HG03442 (cell line): Measurements from ENCODE around the gene CEP85.

Source experiments
- ATAC-seq: cut with Tn5 transposase; IDR thresholded peaks from one replicate; pipeline ENCODE4 v1.9.1; 2021; ENCODE audit warnings: mild to moderate bottlenecking, moderate library complexity; ENCODE audit not compliant: unreplicated experiment

Gene CEP85

DNA sequence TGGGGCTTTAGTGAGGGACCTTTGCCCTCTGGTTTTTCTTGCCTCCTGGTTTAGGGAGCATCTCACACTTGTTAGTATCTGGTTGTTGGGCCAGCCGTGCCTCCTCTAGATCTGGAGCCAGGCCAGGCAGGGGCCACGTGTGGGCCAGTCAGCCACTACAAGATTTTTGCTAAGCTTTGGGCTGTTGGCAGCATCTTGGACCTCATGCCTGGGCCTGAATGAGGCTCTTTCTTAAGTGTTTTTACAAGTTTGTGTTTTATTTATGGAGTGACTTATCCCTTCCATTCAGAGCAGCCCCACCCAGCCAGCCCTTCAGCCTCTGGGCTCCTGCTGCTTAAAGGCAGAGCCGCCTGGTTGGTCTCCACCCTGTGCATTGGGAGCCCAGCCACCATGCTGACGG is 44.3 kb downstream of the CEP85 start:
- ATAC-seq = no peak

DNA sequence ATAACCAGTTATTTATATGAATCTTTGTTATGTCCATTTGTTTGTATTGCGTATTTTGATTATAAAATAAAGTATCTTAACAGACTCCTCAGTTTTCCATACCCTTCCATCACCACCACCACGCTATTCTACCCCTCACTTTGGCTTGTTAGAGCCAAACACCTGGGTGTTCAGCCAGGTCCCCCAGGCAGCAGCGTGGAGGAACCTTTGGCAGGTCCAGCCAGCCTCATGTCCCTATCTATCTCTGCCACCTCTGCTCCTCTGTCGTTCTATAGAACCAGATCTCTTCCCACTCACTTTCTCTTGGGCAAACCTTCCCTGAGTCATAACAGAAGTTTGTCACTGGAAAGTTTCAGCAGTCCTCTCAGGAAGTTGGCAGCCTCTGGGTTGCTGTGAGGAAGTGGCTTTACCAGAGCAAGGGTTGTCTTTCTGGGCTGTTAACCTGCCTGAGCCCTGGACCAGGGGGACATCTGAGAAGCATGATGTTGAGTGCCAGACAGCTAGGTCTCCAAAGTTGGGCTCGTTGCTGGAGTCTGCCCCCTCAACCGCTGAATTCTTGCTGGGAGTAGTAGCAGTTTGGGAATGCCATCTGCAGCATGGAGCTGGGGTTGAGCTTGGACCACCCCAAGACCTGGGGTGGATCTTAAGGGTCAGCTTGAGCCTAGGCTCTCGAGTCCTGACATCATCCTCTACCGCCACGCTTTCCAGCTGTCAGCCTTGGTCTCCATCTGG is 44.9 kb downstream of the CEP85 start:
- ATAC-seq = no peak

DNA sequence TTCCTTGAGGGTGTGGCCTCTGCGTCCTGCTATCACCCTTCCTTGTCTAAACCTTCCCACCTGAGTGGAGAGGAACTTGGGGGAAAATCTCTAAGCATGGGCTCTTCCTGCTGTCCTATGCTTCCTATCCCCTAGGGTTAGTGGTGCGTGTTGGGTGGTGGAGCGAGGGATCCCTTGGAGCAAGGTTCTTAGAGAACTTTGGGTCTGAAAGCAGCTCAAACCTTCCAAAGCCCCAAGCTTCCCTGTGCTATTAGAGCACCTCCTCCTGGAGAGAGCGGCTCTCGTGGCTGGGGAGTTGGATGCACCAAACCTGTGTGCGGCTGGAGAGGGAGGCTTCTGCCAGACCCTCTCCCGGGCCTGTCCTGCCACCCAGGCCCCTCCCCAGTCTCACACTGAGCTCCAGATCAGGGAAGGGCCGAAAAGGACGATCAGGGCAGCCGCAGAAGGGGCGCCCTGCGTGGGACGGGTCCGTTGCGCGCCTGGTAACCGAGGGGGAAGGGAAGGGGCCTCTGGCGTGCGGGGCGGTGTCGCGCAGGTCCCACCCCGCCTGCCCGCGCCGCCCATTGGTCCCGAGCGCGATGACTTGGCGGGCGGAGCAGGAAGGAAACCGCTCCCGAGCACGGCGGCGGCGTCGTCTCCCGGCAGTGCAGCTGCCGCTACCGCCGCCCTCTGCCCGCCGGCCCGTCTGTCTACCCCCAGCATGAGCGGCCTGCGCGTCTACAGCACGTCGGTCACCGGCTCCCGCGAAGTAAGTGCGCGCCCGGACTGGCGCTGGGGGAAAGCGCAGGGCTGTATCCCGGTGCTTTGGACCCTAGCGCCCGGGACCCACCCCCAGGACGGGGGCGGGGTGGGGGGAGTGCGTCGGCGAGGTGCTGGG is 45.7 kb downstream of the CEP85 start, which contains the start of gene SH3BGRL3:
TSS of gene SH3BGRL3 (plus strand) at position 631 of the 877 bp plus-strand sequence. CDS start at position 701, 70 bp downstream.
- ATAC-seq = peak; percentile 49

DNA sequence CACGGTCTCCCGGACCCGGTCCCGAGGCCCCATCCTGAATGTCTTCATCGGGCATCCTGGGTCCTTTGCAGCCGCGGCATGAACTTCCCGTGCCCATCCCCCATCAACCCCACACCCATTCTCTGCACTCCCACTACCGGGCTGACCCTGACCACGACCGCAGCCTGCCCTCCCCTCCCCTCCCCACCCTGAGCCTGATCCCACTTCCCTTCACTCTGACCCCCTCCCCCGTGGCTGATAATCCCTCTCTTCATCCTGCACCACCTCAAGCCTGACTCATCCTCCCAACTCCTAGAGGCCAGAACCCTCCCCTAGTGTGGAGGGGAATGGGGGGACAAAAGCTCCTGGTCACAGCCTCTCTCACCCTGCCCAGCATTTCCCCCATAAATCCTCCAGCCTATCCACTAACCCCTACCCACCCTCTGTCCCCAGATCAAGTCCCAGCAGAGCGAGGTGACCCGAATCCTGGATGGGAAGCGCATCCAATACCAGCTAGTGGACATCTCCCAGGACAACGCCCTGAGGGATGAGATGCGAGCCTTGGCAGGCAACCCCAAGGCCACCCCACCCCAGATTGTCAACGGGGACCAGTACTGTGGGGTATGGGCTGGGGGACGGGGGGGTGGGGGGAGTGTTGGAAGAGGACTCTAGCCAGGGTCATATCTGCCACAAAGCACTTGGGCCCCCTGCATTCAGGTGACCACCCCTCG is 46.5 kb downstream of the CEP85 start:
- no peak for ATAC-seq

DNA sequence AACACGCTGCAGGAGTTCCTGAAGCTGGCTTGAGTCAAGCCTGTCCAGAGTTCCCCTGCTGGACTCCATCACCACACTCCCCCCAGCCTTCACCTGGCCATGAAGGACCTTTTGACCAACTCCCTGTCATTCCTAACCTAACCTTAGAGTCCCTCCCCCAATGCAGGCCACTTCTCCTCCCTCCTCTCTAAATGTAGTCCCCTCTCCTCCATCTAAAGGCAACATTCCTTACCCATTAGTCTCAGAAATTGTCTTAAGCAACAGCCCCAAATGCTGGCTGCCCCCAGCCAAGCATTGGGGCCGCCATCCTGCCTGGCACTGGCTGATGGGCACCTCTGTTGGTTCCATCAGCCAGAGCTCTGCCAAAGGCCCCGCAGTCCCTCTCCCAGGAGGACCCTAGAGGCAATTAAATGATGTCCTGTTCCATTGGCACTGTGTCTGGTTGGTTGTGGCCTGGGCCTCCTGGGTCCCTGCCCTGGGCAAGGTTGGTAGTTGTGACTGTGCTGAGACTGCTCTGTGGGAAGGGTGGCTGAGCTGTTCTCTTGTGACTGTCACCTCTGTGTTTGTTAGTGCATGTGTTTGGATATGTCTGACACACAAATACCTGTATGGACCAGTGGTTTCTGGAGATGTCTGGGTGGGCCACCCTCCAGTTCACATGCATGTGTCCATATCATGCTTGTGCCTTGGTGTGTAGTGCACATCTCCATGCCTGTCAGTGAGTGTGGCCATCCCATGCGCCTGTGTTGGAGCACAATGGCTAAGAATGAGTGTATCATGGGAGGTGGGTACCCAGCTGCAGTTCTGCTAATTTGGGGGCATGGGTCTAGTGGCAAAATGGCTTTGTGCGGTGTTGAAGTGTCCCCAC is 47.3 kb downstream of the CEP85 start:
- no peak for ATAC-seq

DNA sequence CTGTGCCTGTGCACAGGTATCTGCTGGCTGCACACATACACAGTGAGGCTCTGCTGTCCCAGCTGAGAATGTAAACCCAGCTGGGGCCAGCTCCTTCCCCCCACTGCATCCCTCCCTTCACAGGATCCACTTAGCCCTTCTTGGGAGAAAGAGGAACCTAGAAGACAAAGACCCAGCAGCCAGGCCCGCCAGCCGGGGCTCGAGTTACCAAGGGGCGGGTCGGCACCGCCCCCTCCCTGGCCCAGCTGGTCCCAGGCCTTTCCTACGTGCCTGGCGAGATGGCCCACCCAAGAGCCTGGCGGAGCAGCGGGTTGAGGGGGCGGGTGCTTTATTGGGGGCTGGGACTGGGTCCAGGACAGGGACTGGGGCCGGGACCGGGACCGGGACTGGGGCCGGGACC is 48.0 kb downstream of the CEP85 start:
- no peak for ATAC-seq

DNA sequence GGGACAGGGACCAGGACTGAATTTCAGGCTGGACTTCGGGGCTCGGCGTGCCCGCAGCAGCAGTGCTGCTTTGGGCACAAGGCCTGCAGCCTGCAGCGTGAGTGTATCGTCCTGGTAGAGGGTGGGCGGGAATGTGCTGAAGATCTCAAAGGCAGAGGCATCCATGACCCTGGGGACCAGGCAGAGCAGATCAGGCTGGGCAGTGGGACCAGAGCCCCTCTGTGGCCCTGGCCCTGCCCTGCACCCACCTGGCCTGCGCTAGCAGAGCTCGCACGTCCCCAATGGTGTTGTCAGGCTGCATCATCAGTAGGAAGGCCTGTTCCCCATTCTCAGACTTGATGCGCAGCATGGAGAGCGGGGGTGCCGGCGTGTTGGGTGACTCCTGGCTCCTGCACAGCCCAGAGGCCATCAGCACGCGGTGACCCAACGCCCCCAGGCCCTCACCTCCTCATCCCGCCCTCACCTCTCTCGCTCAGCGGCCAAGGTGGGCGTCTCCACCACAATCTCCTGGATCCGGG is 48.5 kb downstream of the CEP85 start:
- ATAC-seq = no peak

DNA sequence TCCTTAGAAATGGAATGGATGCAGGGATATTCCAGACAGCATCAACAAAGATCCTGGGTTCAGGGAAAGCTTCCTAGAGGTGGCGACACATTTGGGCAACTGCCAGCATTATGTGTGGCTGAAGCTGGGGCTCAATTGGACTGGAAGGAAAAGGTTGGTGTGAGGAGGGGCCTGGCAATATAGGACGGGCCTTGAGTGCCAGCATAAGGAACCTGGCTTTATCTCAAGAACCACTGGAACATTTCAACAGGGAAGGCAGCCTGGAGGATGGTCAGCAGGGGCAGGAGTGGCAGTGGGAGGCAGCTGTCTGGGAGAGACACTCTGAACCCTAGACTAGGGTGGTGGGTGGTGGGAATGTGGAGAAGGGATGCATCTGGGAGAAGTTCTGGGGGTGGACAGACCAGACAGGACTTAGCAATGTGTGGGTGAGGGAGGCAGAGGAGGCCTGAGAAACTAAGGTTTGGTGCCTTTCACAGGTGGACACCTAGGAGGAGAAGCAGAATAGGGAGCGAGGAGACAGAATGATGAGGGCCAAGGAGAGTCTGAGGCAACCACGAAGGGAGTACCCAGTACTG is 49.4 kb downstream of the CEP85 start:
- no peak for ATAC-seq

DNA sequence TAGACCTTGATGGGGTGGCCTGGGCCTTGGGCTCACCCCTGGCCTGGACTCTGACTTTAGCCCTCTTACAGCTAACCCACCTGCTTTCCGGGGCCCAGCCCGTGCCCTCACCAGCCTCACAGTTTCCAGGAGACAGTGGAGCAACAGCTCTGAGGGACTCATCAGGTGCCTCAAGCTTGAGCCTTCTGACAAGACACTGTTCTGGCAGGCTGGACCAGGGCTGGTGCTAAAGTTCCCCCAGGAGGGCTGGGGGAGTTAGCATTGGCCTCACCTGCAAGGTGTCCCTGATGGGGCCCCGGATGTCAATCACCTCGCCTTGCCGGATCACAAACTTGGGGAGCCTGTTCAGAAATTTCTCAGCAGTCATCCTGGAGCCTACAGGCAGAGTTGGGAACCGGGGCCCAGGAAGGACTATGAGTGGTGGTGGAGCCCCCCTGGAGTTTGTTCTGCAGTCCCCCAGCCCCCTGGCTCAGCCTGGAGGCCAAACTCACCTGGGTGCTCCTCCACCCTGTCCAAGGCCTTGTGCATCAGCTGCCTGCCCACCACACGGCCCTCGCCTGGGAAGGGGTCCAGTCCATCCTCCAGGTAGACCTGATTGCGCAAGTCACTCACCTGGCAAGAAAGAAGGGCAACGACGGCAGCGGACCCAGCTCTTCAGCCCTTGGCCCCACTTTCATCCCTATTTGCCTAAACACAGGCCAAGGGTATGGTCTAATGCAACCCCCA is 50.0 kb downstream of the CEP85 start:
- no peak for ATAC-seq

DNA sequence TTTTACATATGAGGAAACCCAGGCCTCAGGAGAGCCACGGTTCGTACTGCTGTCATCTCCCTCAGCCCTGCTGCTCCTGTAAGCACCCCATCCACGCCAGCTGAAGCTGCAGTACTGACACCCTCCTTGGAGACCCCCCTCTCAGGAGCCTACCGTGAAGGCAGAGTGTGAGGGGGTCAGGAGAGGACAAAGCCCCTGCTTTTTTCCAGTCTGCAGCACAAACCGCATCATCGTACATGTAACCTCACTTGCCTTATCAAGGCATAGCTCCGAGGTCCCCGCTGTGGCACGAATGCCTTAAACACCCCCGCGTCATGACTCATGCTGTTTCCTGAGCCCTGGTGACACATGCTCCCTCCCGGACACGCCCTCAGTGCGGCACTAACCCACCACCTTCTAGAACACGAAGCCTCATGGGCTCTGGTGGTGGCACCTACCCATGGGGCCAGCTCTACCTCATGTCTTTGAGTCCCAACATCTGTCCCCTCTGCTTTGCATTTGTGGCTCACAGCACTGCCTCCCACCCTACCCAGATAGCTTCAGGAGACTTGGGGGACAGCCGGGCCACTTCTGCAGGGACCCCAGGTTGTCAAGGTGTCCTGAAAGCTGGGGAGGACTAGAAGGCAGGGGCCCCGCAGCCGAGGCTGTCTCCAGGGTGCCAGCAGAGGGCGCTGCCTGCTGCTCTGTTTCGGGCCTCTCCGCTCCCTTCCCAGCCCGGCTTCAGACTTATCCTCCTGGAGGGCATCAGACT is 50.8 kb downstream of the CEP85 start:
- ATAC-seq = peak; percentile 35

DNA sequence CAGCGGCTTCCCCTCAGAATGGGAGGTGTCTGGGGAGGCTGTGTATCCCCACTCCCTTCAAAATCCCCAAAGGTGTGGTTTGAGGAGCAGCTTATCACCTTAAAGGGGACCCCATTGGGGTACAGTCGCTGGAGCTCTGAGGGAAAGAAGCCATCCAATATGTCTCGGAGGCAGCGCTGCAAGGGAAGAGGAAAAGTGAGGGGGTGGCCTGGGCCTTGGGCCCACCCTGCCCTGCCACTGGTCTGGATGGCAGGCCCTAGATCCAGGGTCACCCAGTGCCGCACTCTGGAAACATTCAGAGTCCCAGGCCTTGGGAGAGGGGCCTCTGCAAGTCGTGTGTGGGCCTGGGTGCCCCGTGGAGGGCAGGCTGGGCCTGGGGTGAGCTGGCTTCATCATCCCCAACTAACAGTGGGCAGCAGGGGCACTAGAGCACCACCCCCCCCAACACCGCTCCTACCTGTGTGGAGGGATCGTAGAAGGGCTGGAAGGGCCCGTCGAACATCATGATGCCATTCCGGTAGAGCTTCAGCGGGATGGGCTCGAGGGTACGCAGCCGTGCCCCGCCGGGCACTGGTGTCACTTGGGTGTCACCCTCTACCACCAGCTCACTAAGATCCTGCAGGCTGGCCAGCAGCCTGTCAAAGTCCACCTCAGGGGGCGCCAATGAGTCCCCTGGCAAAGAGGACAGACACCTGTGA is 51.5 kb downstream of the CEP85 start:
- ATAC-seq = no peak

DNA sequence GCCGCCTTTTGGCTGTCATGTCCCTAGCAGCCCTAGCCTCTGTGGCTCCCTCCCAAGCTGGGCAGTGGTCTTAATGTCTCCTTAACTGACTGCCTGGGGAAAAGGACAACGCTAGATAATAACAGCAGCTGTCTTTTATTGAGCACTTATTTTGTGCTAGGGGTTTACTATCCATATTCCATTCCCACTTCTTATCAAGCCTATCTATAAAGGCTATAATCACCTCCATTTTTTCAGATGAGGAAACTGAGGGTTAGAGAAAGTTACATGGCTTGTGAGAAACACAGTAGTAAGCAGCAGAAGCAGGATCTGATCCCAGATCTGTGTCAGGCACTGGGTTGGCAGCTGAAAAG is 52.0 kb downstream of the CEP85 start:
- no peak for ATAC-seq

DNA sequence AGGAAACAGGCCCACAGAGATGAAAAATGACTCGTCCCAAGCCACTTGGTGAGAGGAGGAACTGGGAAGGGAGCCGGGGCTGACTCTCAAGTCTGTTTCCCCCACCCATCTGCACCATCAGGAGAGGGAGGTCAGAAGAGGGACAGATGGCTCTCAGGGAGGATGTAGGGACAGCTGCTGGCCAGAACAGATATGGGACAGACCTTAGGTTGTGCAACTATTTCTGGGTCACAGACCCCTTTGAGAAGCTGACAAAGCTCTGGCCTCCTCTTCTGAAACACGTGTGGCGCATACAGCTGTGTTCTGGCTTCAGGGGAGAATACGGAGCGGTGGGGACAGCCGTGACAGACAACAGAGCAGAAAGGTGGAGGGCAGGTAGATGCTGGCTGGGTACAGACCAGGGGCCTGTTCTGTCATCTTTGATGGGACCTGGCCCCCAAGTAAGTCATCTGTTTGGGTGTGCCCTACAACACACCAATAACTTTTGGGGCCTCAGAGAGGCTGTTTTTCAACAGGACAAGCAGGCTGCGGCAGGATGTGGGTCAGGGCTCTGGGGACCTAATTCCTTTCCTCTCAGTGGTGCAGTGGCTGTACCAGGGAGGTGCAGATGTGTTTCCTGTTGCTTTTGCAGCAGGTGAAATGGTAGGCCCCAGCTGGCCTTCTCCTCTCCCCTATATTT is 53.2 kb downstream of the CEP85 start:
- ATAC-seq = no peak

DNA sequence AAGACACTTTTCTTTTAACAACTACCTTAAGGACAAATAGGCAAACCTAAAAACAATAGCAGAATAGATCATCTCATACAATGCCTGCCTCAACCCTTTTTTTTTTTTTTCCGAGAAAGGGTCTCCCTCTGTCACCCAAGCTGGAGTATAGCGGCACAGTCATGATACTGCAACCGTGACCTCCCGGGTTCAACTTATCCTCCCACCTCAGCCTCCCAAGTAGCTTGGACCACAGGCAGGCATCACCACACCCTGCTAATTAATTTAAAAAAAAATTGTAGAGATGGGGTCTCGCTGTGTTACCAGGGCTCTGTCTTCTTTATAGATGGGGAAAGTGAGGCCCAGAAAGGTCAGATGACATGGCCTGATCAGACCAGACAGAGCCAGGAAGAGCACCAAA is 53.8 kb downstream of the CEP85 start:
- ATAC-seq = no peak

DNA sequence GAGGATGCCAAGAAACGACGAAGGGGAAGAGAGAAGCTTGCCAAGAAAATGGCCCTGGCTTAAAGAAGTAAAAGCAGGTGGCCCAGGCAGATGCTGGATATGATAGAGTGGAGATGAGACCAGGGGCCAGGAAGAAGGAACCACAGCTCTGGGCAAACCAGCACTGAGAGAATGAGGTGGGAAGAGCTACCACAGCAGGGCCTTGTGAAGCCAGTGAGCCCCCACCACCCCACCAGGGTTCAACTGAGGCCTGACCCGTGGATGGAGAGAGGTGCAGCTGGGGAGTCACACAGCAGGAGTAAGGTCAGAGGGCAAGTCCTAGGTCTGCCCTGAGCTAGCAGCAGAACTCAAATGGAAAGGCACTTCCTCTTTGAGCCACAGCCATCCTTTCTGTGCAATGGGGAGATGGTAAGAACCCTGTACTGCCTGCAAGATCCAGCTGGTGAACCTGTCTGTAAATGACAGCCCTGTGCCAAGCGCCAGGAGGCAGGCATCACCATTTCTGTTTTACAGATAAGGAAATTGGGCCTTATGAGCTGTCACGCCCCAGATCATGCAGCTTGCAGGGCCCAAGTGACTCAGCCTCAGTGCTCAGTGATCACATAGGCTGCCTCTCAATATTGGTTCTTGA is 54.4 kb downstream of the CEP85 start:
- ATAC-seq = no peak

DNA sequence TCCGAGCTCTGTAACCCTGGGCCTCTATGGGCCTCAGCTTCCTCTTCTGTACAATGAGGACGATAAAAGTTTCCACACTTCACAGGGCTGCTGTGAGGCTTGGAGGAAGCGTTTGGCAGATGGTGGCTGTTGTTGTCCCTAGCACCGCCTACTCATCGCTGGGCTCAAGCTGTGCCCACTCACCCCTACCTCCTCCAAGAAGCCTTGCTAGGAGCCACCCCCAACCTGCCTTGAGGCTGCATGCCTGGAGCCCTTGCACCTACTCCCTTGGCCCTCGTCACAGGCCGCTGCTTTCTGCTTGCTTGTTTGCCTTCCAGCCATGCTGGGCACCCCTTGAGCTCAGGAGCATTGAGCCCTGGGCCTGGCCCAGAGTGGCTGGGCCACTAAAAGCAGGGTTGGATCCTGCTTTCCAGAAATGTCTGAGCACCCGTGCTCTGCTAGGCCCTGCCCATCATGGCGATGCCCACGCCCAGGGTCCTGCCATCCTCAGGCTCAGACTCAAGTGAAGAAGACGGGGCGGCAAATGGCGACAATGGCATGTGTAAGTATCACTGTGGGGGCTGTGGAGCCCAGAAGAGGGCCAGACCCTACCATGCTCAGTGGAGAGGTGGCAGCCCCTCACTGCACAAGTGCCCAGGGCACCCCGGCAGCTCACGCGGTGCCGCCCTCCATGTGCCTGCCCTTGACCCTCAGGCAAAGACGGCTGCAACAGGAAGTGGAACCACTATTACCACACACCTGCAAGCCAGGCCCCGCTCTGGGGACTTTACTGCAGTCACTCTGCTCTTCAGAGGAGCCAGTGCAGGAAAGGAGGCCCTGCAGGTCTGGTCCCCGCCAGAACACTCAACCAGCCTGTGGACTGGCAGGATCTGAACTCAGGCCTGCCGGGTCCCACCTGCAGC is 55.4 kb downstream of the CEP85 start:
- no peak for ATAC-seq
